Measurements from ENCODE around the gene SLC13A4. TPM values are rescaled to one million over a fixed set of nuclear protein-coding genes. Genes with fewer than 3 reads are reported as not detected.
"Not testable (repeated sequence)": the region's sequence is repeated elsewhere in the genome, so short reads cannot be mapped to it uniquely, and the experiment has no call there.

Gene SLC13A4
- total and polyA plus RNA-seq, 2 donors (not counting 3 experiments of a cell fraction or from before 2014, with no cell fraction given) = not detected

- Histone ChIP-seq H3K4me1 (ENCODE audit: control insufficient read depth, extremely low read depth, insufficient read depth, low read length) (no peaks in the 10 kb centered on the region), H2AFZ (ENCODE audit: low read depth, low read length) (no peak overlapping the region), H3K27ac (ENCODE audit: insufficient read depth, low read depth, low read length) (no peak overlapping the region), H3K9ac (replicated peaks; ENCODE audit: extremely low read depth, insufficient read depth, low read length) (no peak overlapping the region), H3K36me3 (ENCODE audit: control insufficient read depth in 2 of 2, extremely low read depth in 1 of 2, insufficient read depth in 2 of 2, low read length in 2 of 2) (peaks cover 0 to 9% of the 10 kb centered on the region in 2 experiments), H3K4me2 (ENCODE audit: insufficient read depth, low read length) (no peak overlapping the region), H3K27me3 (ENCODE audit: control insufficient read depth in 2 of 2, insufficient read depth in 2 of 2, low read length in 2 of 2) (no peaks in the 10 kb centered on the region), H3K9me1 (replicated peaks; ENCODE audit: control insufficient read depth, extremely low read depth, insufficient read depth, low read length) (no peaks in the 10 kb centered on the region), H3K4me3 (replicated peaks in 1 of 3; ENCODE audit: insufficient read depth in 1 of 3, low read depth in 1 of 3, low read length in 3 of 3) (no peak overlapping the region), H3K79me2 (ENCODE audit: control insufficient read depth, insufficient read depth, low read length) (no peaks in the 10 kb centered on the region), H3K9me3 (replicated peaks; ENCODE audit: control insufficient read depth, insufficient read depth, low read length) (no peaks in the 10 kb centered on the region), H4K20me1 (replicated peaks; ENCODE audit: control insufficient read depth, extremely low read depth, insufficient read depth, low read length) (no peaks in the 10 kb centered on the region)
- FAIRE-seq (no peak), DNase-seq (ENCODE audit: low read depth, low spot score) (no peak)
- BruUV-seq (replicated peaks) = no TSS peak
- intact Hi-C loops (cut with micrococcal nuclease) (no loop called here), dilution Hi-C loops (cut with MboI; ENCODE audit: extremely low pct_ligation_motif_present, low sequenced_read_pairs) (no loop called here)
- ChIA-PET CTCF (interaction anchor here (1.1 to 7.3 kb wide), 15 partner anchors 8 to 1982 kb away, joined by 3 to 173 read pairs (median 6); no protein-coding TSS in a partner anchor), POLR2A (no interaction called here)
- no peak for TF ChIP-seq CTCF (IDR thresholded peaks at IDR 0.05; ENCODE audit: extremely low read depth in 1 of 2, insufficient read depth in 1 of 2, low read depth in 1 of 2, low read length in 2 of 2)
- no peak for TF ChIP-seq GATA2 (IDR thresholded peaks at IDR 0.05; ENCODE audit: insufficient read depth, insufficient read length, low read depth, low read length)
- TF ChIP-seq POLR2AphosphoS5 (IDR thresholded peaks at IDR 0.05; ENCODE audit: insufficient read depth, low read depth, low read length) = no peak
- TF ChIP-seq JUN (IDR thresholded peaks at IDR 0.05; ENCODE audit: borderline replicate concordance, insufficient read depth, insufficient read length, low read depth) = no peak
- no peak for TF ChIP-seq POLR2A (IDR thresholded peaks at IDR 0.05; ENCODE audit: low read depth, low read length)
- TF ChIP-seq MAX (IDR thresholded peaks at IDR 0.05; ENCODE audit: insufficient read depth, insufficient read length) = no peak
- no peak for TF ChIP-seq FOS (IDR thresholded peaks at IDR 0.05; ENCODE audit: borderline replicate concordance, insufficient read depth, low read length)
- no peak for TF ChIP-seq EZH2 (IDR thresholded peaks at IDR 0.05; ENCODE audit: borderline replicate concordance, low read depth, low read length, severe bottlenecking)
- no peak for TF ChIP-seq MYC (IDR thresholded peaks at IDR 0.05; ENCODE audit: low read depth, low read length)
Measured at GRCh38 chr7:135644154-135644553, 83.8 kb downstream of the SLC13A4 start.

- H3K9me1 ChIP-seq (replicated peaks; ENCODE audit: control insufficient read depth, extremely low read depth, insufficient read depth, low read length); H4K20me1 ChIP-seq (replicated peaks; ENCODE audit: control insufficient read depth, extremely low read depth, insufficient read depth, low read length); H3K4me3 ChIP-seq (replicated peaks in 1 of 3; ENCODE audit: insufficient read depth in 1 of 3, low read depth in 1 of 3, low read length in 3 of 3); H3K27ac ChIP-seq (ENCODE audit: insufficient read depth, low read depth, low read length); H3K9me3 ChIP-seq (replicated peaks; ENCODE audit: control insufficient read depth, insufficient read depth, low read length); H3K27me3 ChIP-seq (ENCODE audit: control insufficient read depth in 2 of 2, insufficient read depth in 2 of 2, low read length in 2 of 2); H3K4me2 ChIP-seq (ENCODE audit: insufficient read depth, low read length); H3K79me2 ChIP-seq (ENCODE audit: control insufficient read depth, insufficient read depth, low read length); FAIRE-seq; H2AFZ ChIP-seq (ENCODE audit: low read depth, low read length); H3K9ac ChIP-seq (replicated peaks; ENCODE audit: extremely low read depth, insufficient read depth, low read length); H3K36me3 ChIP-seq (ENCODE audit: control insufficient read depth in 2 of 2, extremely low read depth in 1 of 2, insufficient read depth in 2 of 2, low read length in 2 of 2); H3K4me1 ChIP-seq (ENCODE audit: control insufficient read depth, extremely low read depth, insufficient read depth, low read length); dilution Hi-C loops (cut with MboI; ENCODE audit: extremely low pct_ligation_motif_present, low sequenced_read_pairs); DNase-seq (ENCODE audit: low read depth, low spot score); CTCF ChIA-PET; POLR2A ChIA-PET; BruUV-seq (replicated peaks): not testable (repeated sequence)
- intact Hi-C loops (cut with micrococcal nuclease) = loop anchor here (5.0 kb wide), 1 partner anchor 52 kb away; no protein-coding TSS in a partner anchor
Measured at GRCh38 chr7:135639690-135640089, 88.3 kb downstream of the SLC13A4 start.
